HT1080 (cell line): ENCODE data around the gene CARD10. TPM values are rescaled to one million over a fixed set of nuclear protein-coding genes. Genes with fewer than 3 reads are reported as not detected.
A peak's percentile ranks its signal among the peaks of the same experiment; 100 is the strongest.

ENCODE experiments used
- DNase-seq: peaks from one replicate; pipeline ENCODE4 v3.0.0-alpha.2; 2015; ENCODE audit warnings: low read depth
- total RNA-seq: library from RNA; depleted of rRNA; stranded (reverse); fragments of >200 nt; shearing (Covaris generic); gene quantifications from 2 replicates; pipeline ENCODE4 v1.2.3, GENCODE V29; 2014

Gene CARD10
- total RNA-seq, 1 experiment from 2014 or later, result 25.4 TPM

GRCh38 chr22:37489983-37490382 lies 29.2 kb downstream of the CARD10 start:
- DNase-seq, result no peak

GRCh38 chr22:37488337-37489135 lies 30.7 kb downstream of the CARD10 start:
- no peak for DNase-seq

DNA sequence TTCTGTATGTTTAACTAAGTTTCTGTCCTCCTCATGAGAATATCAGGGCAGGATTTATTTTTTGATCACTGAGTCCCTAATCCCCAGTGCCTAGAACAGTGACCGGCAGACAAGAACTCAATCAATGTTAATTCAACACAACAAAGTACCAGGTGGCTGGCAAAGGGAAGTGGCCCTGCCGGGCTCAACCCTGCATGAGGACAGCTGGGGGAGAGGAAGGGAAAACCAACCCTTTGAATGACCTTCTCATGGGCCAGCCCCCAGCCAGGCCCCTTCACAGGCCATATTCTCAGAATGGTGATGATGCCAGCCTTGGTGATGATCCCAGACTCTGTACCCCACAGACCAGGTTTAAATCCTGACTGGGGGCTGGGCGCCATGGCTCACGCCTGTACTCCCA lies 31.6 kb downstream of the CARD10 start:
- no peak for DNase-seq

- no peak for DNase-seq
Observed at GRCh38 chr22:37487129-37487528, 32.1 kb downstream of the CARD10 start.

DNA sequence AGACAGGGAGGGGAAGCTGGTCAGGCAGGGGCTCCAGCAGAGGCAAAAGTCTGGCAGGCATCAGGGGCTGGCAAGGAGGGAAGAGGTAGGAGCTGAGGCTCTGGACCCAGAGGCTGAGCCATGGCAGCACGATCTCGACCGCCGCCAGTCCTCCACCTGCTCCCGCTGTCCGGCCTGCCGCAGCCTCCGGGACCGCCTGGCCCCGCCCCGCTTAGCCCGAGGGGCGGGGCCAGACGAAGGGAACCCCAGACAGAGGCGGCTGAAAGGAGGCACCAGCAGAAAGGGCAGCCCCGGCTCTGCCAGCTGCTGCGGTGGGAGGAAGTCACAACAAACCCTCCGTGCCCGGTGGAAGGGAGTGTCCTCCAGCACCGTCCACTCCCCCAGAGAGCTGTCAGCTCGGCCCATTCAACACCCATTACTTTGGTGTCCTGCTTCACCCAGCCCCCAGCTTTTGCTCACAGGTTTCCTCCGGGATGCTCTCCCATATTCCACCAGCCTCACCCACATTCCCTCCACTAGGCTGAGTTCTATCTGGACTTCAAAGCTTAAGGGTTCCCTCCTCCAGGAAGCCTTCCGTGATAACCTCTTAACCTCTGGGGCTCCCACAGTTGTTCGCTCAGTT lies 32.9 kb downstream of the CARD10 start, which contains the start of gene MFNG:
MFNG (minus strand) TSS at position 161 of the 622 bp plus-strand sequence. CDS start 207 bp downstream, outside the sequence.
- peak; percentile 36 for DNase-seq

DNA sequence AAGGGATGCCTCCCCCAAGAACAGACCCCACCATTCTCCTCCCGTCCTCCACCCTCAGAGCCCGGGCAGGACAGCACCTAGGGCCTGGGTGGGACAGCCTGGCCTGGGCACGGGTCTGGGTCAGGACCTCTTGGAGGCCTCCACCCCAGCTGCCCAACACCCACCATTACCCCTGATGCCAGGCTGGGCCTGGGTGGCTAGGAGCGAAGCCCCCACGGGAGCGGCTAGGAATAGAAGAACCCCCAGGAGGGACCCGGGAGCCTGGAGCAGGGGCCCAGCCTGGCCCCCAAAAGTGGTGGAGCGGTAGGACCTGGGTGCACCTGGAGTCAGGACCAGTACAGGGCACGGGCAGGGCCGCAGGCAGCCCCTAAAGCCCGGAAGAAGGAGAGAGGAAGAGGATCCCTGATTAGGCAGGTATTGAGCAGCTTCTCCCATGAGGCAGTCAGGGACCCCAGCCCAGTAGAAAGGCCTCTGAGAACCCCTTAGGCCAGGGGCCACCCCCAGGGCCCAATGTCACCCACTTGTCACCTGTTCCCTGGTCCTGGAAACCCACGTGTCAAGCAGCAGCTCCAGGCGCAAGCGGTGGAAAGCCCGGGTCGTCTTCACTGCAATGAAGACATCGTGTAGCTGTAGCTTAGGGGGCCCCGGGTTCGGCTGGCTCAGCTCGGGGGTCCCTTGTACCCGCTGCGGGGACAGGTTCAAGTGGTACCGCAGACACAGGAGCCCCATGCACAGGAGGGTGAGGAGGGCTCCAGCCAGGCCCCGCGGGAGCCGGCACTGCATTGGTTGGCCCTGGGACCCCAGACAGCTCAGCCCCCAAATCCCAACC lies 33.6 kb downstream of the CARD10 start:
- DNase-seq, result no peak

DNA sequence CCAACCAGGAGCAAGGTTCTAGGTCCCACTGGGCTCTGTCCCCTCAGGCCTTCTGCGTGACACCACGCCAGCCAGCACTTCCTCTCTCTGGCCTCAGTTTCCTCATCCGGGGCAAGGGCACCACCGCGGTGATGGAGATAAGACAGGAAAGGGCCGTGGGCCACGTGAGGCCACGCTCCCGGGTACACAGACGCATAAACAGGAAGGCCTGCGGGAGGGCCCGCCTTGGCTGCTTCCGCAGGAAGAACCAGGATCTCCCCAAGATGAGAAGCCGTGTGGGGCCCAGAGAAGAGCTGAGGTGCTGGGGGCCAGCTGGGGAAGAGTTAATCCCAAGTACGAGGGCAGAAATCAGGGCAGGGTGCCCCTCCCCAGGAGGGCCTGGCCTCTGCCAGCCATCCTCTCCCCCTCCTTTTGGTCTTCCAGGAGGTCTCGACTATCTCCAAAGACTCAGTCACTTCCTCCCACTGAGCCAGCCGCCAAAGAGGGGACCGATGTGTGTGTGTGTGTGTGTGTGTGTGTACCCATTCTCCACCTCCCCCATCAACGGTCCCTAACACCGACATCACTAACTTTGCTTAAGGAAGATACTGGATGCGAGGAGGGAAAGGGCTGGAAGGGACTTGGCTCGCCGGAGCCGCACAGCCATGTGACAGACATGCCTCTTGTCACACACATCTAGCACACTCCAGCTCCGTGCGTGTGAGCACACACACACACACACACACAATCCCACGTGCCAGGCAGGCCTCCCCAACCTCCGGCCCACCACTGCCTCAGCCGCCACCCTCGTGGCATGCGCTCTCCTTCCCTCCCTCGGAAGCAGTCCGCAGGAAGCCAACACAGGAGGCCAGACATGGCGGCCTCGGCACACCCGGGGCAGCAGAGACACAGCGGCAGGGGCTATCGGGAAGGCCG lies 34.5 kb downstream of the CARD10 start:
- DNase-seq, result no peak

DNA sequence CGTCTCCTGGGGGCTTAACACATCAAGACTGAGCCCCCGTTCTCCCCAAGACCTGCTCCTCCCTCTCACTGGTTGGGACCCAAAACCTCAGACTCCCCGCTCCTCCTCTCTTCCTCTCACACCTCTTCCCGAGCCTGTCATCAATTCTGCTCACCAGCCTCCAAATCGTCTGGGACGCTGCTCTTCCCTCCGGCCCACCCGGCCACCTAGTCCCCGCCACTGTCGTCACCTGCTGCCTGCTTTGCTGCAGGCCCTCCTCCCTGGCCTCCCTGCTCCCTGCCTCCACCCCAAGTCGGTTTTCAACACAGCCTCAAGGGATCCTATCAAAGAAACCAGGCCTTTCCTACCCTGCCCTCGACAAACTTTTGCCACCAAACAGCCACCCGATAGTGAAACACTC lies 36.2 kb downstream of the CARD10 start:
- no peak for DNase-seq

DNA sequence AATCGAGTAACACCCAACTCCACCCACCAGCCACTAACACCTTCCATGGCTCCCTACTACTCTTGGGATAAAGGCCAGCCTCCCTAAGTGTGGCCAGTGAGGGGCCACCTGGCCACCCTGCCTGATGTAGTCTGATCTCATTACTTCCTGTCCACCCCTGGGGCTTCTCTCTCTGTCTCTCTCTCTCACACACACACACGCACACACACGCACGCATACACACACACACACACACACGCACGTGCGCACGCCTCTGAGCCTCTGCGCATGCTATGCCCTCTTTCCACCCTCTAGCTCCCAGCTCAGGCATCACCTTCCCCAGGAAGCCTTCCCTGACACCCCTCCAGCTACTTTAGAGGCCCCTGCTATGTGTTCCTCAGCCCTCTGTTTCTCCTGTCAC lies 37.0 kb downstream of the CARD10 start:
- no peak for DNase-seq

DNA sequence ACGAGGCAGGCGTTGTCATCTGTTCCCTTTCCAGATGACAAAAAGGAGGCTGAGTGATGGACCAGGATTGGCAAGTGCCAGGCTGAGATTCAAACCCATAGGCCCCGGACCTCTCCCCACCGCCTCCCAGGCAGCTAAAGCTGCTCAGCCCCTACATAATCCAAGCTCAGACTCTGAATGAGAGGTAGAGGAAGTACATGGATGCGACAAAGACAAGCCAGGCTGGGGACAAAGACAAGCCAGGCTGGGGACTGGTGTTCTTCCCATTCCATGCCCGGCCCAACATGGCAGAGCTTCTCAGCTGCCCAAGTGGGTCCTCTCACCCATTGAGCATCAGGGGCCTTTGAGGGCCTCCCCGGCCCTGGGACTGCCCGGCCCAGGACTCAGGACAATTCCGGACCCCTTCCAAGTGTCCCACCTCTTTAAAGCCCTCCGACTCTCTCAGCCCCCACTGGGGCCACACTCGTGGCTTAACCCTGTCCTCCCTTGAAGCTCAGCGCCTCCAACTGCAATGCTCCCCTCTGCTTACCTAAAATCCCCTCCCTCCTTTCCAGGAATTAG lies 37.8 kb downstream of the CARD10 start:
- DNase-seq, result no peak

GRCh38 chr22:37480387-37481346 lies 38.5 kb downstream of the CARD10 start:
- no peak for DNase-seq

DNA sequence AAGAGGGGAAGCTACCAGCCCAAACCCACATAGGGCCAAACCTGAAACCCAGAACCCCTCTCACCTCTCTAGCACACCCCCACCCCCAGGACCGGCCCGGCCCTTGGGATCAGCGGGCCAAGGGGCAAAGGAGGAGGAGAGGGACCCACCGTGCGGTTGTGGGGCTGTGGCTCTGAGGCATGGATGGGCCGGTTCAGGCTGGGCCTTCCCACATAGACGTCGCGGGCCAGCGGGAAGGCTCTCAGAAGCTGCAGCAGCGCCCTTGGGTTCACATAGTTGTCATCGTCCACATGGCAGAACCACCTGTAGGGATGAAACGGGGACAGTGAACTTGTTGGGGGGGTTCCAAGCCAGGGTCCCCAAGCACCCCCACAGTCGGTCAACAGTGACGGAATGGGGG lies 40.0 kb downstream of the CARD10 start:
- no peak for DNase-seq

- DNase-seq, result no peak
Observed at GRCh38 chr22:37476389-37477329, 42.6 kb downstream of the CARD10 start.

GRCh38 chr22:37474447-37475090 lies 44.6 kb downstream of the CARD10 start:
- no peak for DNase-seq

DNA sequence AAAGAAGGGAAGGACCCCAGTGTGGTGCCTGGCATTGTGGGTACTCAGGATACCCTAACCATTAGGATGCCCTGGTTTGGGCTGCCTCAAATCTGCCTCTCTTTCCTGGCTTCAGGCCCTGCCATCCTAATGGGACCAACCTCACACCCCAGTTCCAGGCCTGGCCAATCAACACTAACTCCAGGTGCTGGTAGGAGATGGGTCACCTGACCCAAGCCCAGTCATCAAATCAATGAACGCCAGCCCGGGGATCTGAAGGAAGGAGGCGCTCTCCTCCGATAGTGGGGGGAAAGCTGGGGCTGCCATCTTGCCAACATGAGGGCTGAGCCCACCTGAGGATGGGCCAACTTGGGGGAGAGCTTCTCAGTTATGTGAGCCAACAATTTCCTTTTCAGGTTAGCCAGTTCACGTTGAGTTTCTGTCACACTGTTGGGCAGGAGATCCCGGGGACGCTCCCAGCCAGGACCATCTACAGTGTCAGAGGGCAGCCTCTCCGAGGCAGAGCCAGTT lies 45.7 kb downstream of the CARD10 start:
- DNase-seq, result no peak

DNA sequence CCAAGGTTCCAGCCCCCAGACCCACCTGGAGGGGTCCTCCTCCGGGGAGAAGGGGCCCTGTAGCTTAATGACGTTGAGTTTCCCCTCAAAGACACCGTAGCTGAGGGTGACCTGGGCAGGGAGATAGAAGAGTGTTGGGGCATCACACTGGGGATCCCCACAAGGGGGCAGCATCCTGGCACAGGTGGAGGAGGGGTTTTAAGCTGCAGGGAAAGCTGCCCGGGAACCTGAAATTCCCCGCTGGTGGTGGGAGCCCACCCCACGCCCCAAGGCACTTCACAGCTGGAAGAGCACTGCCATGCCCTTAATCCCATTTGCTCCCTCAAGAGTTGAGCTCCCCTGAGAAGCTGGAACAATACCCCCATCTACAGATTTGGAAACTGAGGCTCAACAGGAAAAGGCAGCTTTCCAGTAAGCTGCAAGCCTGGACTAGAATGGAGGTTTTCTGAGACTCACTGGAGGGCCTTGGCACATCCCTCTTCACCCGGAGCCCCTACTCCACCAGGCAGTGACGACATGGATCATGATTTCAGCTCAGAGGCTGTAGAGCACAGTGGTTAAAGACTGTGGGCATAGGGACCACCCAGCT lies 46.7 kb downstream of the CARD10 start:
- DNase-seq, result peak; percentile 37
